HAP-1 (cell line): ENCODE results near the gene ANKRD27.
A peak's percentile ranks its signal among the peaks of the same experiment; 100 is the strongest.

Experiments
- DNase-seq, 2 experiments: peaks; one replicate each; pipeline ENCODE4 v3.0.0-alpha.2; 2016 to 2020; ENCODE audit warnings: low spot score in 2 of 2
- H3K27me3 ChIP-seq: fragments of 250-450 bp; sonication (Bioruptor Pico); 2 replicates; pipeline ENCODE4 v1.5.1; 2020; ENCODE audit warnings: low read depth, mild to moderate bottlenecking, moderate library complexity
- H3K36me3 ChIP-seq: fragments of 250-450 bp; sonication (Bioruptor Pico); replicated peaks from 2 replicates; pipeline ENCODE4 v1.5.1; 2020; ENCODE audit warnings: mild to moderate bottlenecking
- H3K4me1 ChIP-seq: fragments of 250-450 bp; sonication (Bioruptor Pico); 2 replicates; pipeline ENCODE4 v1.5.1; 2020; ENCODE audit warnings: mild to moderate bottlenecking
- H3K4me3 ChIP-seq: fragments of 250-450 bp; sonication (Bioruptor Pico); 2 replicates; pipeline ENCODE4 v1.5.1; 2020; ENCODE audit warnings: mild to moderate bottlenecking, moderate library complexity
- H3K9me3 ChIP-seq: fragments of 250-450 bp; sonication (Bioruptor Pico); 2 replicates; pipeline ENCODE4 v1.5.1; 2020; ENCODE audit warnings: mild to moderate bottlenecking, moderate library complexity
- in situ Hi-C: fragments of 300-500 bp; cut with MboI; formaldehyde crosslinking; loops from 3 replicates; pipeline ENCODE4 v1.14.3; 2020; ENCODE audit warnings: low sequenced_read_pairs, inconsistent platforms, mixed read lengths

ANKRD27 gene

DNA sequence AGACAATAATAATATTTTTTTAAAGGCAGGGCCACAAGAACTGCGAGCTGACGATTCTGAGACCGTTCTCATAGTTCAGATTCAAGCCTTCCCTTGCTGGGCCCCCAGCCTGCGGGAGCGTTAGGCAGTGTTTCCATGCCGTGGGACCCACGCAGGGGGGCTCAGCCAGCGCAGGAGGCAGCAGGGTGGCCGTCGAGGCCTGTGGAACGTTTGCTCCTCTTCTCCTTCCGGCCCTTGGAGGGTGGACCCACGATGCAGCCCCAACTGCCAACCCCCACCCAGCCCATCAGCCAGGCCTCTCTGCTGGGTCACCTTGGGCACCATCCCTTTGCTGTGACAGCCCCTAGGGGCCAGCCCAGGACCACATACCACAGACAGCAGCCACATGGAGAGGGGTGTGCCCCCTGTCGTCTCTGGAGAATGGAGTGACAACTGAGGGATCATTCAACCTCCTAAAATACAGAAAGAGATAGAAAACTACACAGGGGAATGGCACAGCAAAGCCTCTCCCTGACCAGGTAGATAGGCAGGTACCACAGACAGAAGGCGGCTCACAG, 47.2 kb downstream of the ANKRD27 start:
- H3K36me3 ChIP-seq = peaks cover 70% of the 10 kb centered on the region
- no peaks in the 10 kb centered on the region for H3K4me1 ChIP-seq
- no peaks in the 10 kb centered on the region for H3K9me3 ChIP-seq
- DNase-seq = no peak
- H3K27me3 ChIP-seq = no peaks in the 10 kb centered on the region
- in situ Hi-C loops = no loop called here
- H3K4me3 ChIP-seq = no peak overlapping the region

DNA sequence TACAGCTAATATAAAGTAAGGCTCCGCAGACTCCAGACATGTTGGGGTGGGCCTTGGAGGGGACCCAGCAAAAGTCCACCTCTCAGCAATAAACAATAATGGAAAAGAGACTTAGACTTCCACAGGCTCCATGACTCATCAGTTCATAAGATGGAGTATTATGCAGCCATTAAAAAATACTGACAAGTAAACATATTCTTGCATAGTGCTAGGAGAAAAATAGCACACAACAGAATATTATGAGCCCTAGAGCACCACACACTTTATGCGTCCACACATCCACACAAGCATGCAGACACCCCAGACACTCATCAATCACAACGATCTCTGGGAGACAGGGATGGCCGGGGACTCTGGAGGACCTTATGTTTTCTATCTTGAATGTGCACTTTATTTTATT, 48.0 kb downstream of the ANKRD27 start:
- DNase-seq = no peak
- H3K4me3 ChIP-seq = no peak overlapping the region
- H3K4me1 ChIP-seq = no peaks in the 10 kb centered on the region
- in situ Hi-C loops = no loop called here
- no peaks in the 10 kb centered on the region for H3K27me3 ChIP-seq
- peaks cover 73% of the 10 kb centered on the region for H3K36me3 ChIP-seq
- H3K9me3 ChIP-seq = no peaks in the 10 kb centered on the region

- in situ Hi-C loops = no loop called here
- Histone ChIP-seq H3K4me3 (no peak overlapping the region), H3K36me3 (peaks cover 69% of the 10 kb centered on the region), H3K27me3 (no peaks in the 10 kb centered on the region), H3K4me1 (no peaks in the 10 kb centered on the region), H3K9me3 (no peaks in the 10 kb centered on the region)
- no peak for DNase-seq
Observed at GRCh38 chr19:32624410-32624809, 50.6 kb downstream of the ANKRD27 start.

DNA sequence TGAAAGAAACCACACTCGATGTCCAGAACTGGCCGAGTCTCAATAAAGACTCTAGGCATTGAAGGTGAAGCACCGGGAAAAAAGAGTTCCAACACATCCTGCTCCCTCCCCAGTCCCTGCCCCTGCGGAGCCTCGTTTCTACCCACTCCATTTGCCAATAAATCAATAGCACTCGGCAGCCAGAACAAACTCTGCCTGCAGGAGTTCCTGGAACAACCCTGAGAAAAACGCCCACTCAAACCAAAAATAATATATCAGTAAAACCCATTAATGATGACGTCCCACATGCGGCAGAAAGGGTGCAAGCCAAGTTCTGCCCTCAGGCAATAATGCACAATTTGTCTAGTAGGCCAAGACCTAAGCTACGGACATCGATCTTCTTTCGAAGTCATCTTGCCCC, 53.0 kb downstream of the ANKRD27 start:
- Histone ChIP-seq H3K36me3 (peaks cover 58% of the 10 kb centered on the region), H3K9me3 (no peaks in the 10 kb centered on the region)
- in situ Hi-C loops = no loop called here

GRCh38 chr19:32619051-32619685, 55.8 kb downstream of the ANKRD27 start:
- Histone ChIP-seq H3K4me3 (no peak overlapping the region), H3K4me1 (no peaks in the 10 kb centered on the region), H3K36me3 (peaks cover 70% of the 10 kb centered on the region), H3K27me3 (no peaks in the 10 kb centered on the region), H3K9me3 (no peaks in the 10 kb centered on the region)
- in situ Hi-C loops = no loop called here
- DNase-seq = no peak

More for the DNA sequence above, 53.0 kb downstream of the ANKRD27 start:
- Histone ChIP-seq H3K4me3 (no peak overlapping the region), H3K27me3 (no peaks in the 10 kb centered on the region), H3K4me1 (no peaks in the 10 kb centered on the region)
- DNase-seq = no peak

DNA sequence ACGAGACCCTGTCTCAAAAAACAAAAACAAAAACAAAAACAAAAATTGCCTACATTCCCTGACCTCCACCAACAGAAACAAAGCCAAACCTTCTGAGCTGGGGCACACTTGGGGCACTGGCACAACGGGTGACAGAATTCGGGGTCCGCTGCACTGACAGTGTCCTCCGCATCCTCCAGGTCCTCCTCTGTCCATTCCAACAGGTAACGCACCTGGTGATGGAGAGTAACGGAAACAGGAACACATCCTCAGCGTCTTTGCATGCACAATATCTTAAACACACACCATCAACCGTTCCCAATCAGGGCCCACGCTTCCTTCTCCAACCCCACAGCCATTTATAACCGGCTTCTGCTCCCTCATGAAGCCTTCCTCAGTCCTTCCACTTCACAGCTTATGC, 59.4 kb downstream of the ANKRD27 start:
- Histone ChIP-seq H3K4me1 (no peaks in the 10 kb centered on the region), H3K4me3 (no peak overlapping the region), H3K27me3 (no peaks in the 10 kb centered on the region), H3K9me3 (no peaks in the 10 kb centered on the region), H3K36me3 (peaks cover 53% of the 10 kb centered on the region)
- in situ Hi-C loops = no loop called here
- DNase-seq = no peak

GRCh38 chr19:32614916-32615315, 60.1 kb downstream of the ANKRD27 start:
- Histone ChIP-seq H3K4me3 (no peak overlapping the region), H3K27me3 (no peaks in the 10 kb centered on the region), H3K4me1 (no peaks in the 10 kb centered on the region), H3K9me3 (no peaks in the 10 kb centered on the region), H3K36me3 (peaks cover 53% of the 10 kb centered on the region)
- in situ Hi-C loops = no loop called here
- DNase-seq = no peak

DNA sequence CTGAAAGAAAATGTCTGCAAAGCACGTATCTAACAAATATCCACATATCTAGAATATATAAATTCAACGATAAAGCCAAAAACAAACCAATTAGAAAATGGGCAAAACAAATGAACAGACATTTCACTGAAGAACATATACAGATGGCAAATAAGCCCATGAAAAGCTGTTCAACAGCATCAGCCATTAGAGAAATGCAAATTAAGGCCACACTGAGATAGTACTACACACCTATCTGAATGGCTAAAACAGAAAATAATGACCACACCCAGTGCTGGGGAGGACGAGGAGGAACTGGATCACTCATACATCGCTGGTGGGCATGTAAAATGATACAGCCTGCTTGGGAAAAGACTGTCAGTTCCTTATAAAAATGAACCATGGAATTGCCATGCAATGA, 62.0 kb downstream of the ANKRD27 start:
- no peaks in the 10 kb centered on the region for H3K9me3 ChIP-seq
- H3K4me1 ChIP-seq = no peaks in the 10 kb centered on the region
- no peak overlapping the region for H3K4me3 ChIP-seq
- no peaks in the 10 kb centered on the region for H3K27me3 ChIP-seq
- in situ Hi-C loops = no loop called here
- peaks cover 46% of the 10 kb centered on the region for H3K36me3 ChIP-seq
- no peak for DNase-seq

DNA sequence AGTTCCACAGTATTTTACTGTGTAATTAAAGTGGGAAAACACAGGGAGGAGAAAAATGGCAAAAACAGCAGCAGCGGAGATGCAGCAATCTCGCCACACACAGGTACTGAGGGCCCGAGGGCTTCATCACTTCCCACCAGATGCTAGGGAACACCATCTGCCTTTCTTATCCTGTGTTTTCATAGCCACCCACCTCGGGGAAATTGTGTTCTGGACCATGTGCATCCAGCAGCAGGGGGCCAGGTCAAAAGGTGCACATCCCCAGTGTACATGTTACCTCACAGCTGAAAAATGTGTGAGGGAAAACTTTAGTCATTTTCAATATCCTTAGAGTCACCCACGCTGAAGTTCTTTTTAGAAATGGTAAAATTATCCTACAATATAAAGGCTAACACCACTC, 63.8 kb downstream of the ANKRD27 start:
- H3K4me3 ChIP-seq = no peak overlapping the region
- no peaks in the 10 kb centered on the region for H3K9me3 ChIP-seq
- H3K27me3 ChIP-seq = no peaks in the 10 kb centered on the region
- in situ Hi-C loops = no loop called here
- DNase-seq = no peak
- H3K36me3 ChIP-seq = peaks cover 45% of the 10 kb centered on the region
- no peaks in the 10 kb centered on the region for H3K4me1 ChIP-seq

GRCh38 chr19:32607479-32607878, 67.5 kb downstream of the ANKRD27 start:
- H3K4me3 ChIP-seq = no peak overlapping the region
- H3K4me1 ChIP-seq = no peaks in the 10 kb centered on the region
- DNase-seq = no peak
- in situ Hi-C loops = no loop called here
- no peaks in the 10 kb centered on the region for H3K9me3 ChIP-seq
- H3K27me3 ChIP-seq = no peaks in the 10 kb centered on the region
- peaks cover 48% of the 10 kb centered on the region for H3K36me3 ChIP-seq

GRCh38 chr19:32606289-32606688, 68.7 kb downstream of the ANKRD27 start:
- DNase-seq = no peak
- H3K36me3 ChIP-seq = peaks cover 51% of the 10 kb centered on the region
- no peaks in the 10 kb centered on the region for H3K4me1 ChIP-seq
- no peaks in the 10 kb centered on the region for H3K9me3 ChIP-seq
- in situ Hi-C loops = no loop called here
- no peak overlapping the region for H3K4me3 ChIP-seq
- no peaks in the 10 kb centered on the region for H3K27me3 ChIP-seq

DNA sequence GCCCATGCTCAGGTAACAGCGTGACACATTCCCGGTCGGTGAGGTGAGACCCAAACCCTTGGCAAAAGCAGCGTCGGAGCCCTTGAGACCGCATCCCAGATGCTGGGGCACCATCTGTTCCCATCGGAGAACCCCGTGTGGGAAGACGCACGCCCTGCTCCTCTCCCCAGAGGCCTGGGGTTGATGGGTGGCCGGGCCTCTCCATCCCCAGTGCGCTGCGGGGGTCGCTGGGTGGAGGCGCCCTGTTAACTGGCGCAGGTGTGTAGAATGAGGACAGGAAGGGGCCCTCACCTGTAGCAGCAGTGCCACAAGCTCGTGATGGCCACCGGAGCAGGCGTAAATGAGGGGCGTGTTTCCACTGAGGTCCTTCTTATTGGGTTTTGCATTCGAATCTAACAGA, 69.4 kb downstream of the ANKRD27 start:
- DNase-seq = no peak
- no peaks in the 10 kb centered on the region for H3K9me3 ChIP-seq
- H3K27me3 ChIP-seq = no peaks in the 10 kb centered on the region
- H3K4me1 ChIP-seq = no peaks in the 10 kb centered on the region
- in situ Hi-C loops = no loop called here
- no peak overlapping the region for H3K4me3 ChIP-seq
- peaks cover 53% of the 10 kb centered on the region for H3K36me3 ChIP-seq

DNA sequence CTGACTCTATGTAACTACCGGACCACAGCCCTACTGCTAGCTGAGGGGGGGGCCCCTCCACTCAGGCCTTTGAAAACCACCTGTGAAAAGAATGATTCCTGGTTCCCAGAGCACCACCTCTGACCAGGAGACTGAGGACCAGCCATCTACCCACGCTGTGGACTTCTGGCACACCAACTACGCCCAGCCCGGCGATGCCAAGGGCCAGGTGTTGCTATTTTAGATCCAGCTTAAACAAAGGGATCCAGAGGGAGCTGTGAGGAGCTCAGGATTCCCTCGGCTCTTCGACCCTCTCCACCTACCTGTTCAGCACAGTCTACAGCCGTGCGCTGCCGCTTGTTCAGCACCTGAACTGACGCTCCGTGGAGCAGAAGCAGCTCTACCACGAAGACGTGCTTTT, 71.0 kb downstream of the ANKRD27 start:
- no peak for DNase-seq
- in situ Hi-C loops = no loop called here
- Histone ChIP-seq H3K9me3 (no peaks in the 10 kb centered on the region), H3K4me1 (no peaks in the 10 kb centered on the region), H3K27me3 (no peaks in the 10 kb centered on the region), H3K4me3 (no peak overlapping the region), H3K36me3 (peaks cover 65% of the 10 kb centered on the region)

GRCh38 chr19:32599736-32600157, 75.2 kb downstream of the ANKRD27 start:
- H3K9me3 ChIP-seq = no peaks in the 10 kb centered on the region
- H3K27me3 ChIP-seq = no peaks in the 10 kb centered on the region
- H3K4me3 ChIP-seq = no peak overlapping the region
- DNase-seq = peak; percentile 66 to 72
- H3K4me1 ChIP-seq = no peaks in the 10 kb centered on the region
- peaks cover 83% of the 10 kb centered on the region for H3K36me3 ChIP-seq
- in situ Hi-C loops = no loop called here

DNA sequence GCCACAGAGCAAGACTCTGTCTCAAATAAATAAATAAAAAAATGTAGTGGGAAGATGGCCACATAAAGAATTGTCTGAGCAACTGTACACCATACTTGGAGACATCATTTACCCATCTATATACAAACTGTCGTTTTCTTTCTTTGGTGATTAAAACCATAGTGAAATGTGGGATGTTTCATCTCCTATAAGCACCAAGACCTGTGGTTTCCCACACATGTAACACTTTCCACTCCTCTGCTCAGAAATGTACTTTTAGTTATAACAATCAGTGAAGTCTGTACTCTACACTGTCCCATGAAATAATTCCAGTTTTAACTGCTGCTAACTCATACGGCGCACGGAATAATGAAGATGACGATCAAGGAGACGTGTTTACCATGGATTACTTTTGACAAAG, 75.7 kb downstream of the ANKRD27 start:
- no peaks in the 10 kb centered on the region for H3K9me3 ChIP-seq
- H3K27me3 ChIP-seq = no peaks in the 10 kb centered on the region
- no peaks in the 10 kb centered on the region for H3K4me1 ChIP-seq
- peaks cover 82% of the 10 kb centered on the region for H3K36me3 ChIP-seq
- in situ Hi-C loops = no loop called here
- DNase-seq = no peak
- no peak overlapping the region for H3K4me3 ChIP-seq
